GM12878 (cell line): ENCODE results near the gene NFKBIE. TPM values are rescaled to one million over a fixed set of nuclear protein-coding genes. Genes with fewer than 3 reads are reported as not detected.

Experiments used
- ATF3 ChIP-seq: IDR thresholded peaks from 2 replicates; pipeline ENCODE4 v1.6.1; 2011; ENCODE audit warnings: low read depth, mild to moderate bottlenecking, low read length, moderate library complexity, borderline replicate concordance; ENCODE audit errors: extremely low read depth
- BACH1 ChIP-seq: fragments of 450-650 bp; IDR thresholded peaks from 2 replicates; pipeline ENCODE4 v1.6.1; 2017; ENCODE audit warnings: mild to moderate bottlenecking, borderline replicate concordance
- CEBPZ ChIP-seq: fragments of 150-350 bp; IDR thresholded peaks from 2 replicates; pipeline ENCODE4 v1.6.1; 2016; ENCODE audit warnings: low read depth, low read length
- EP300 ChIP-seq, 2 experiments: fragments of 150-350 bp in 1 of 2; IDR thresholded peaks; 2 replicates each; pipeline ENCODE4 v1.6.1; 2011 to 2012; ENCODE audit warnings: low read depth in 2 of 2, low read length in 2 of 2, borderline replicate concordance in 1 of 2, improper control_type of control experiment in 1 of 2, inconsistent platforms in 1 of 2; ENCODE audit not compliant: control insufficient read depth in 1 of 2
- MLLT1 ChIP-seq: fragments of 450-650 bp; IDR thresholded peaks from 2 replicates; pipeline ENCODE4 v1.6.1; 2016; ENCODE audit warnings: mild to moderate bottlenecking
- NFXL1 ChIP-seq: fragments of 450-650 bp; IDR thresholded peaks from 2 replicates; pipeline ENCODE4 v1.6.1; 2017; ENCODE audit warnings: antibody characterized with exemption, mild to moderate bottlenecking, borderline replicate concordance
- NKRF ChIP-seq: fragments of 450-650 bp; conservative IDR thresholded peaks from 2 replicates; pipeline ENCODE4 v1.6.1; 2017; ENCODE audit warnings: mild to moderate bottlenecking, moderate library complexity
- PBX3 ChIP-seq: IDR thresholded peaks from 2 replicates; pipeline ENCODE4 v1.6.1; 2011; ENCODE audit warnings: mild to moderate bottlenecking, low read depth, low read length, moderate library complexity; ENCODE audit not compliant: insufficient replicate concordance
- PKNOX1 ChIP-seq: fragments of 450-650 bp; IDR thresholded peaks from 2 replicates; pipeline ENCODE4 v1.6.1; 2016; ENCODE audit warnings: mild to moderate bottlenecking
- RELB ChIP-seq: fragments of 450-650 bp; IDR thresholded peaks from 2 replicates; pipeline ENCODE4 v1.6.1; 2017; ENCODE audit warnings: low read depth, mild to moderate bottlenecking, moderate library complexity
- RFX5 ChIP-seq: IDR thresholded peaks from 2 replicates; pipeline ENCODE4 v1.6.1; 2011; ENCODE audit warnings: low read depth, low read length, improper control_type of control experiment
- SP1 ChIP-seq: IDR thresholded peaks from one replicate; pipeline ENCODE4 v1.6.1; 2011; ENCODE audit warnings: low read depth, low read length
- TCF12 ChIP-seq: IDR thresholded peaks from 2 replicates; pipeline ENCODE4 v1.6.1; 2011; ENCODE audit warnings: low read depth, mild to moderate bottlenecking, low read length
- USF1 ChIP-seq: IDR thresholded peaks from 2 replicates; pipeline ENCODE4 v1.6.1; 2011; ENCODE audit warnings: borderline replicate concordance, low read depth, mild to moderate bottlenecking, moderate library complexity, mixed read lengths, low read length; ENCODE audit not compliant: insufficient read depth; ENCODE audit errors: extremely low read length
- ZNF24 ChIP-seq: fragments of 450-650 bp; IDR thresholded peaks from 2 replicates; pipeline ENCODE4 v1.6.1; 2017; ENCODE audit warnings: antibody characterized with exemption, mild to moderate bottlenecking
- ZNF622 ChIP-seq: fragments of 450-650 bp; IDR thresholded peaks from 2 replicates; pipeline ENCODE4 v1.6.1; 2017; ENCODE audit warnings: mild to moderate bottlenecking, inconsistent platforms
- polyA plus RNA-seq, 11 experiments: library from polyadenylated mRNA; depleted of rRNA in 4 of 11; unstranded in 6 of 11; stranded (reverse) in 5 of 11; fragments of >200 nt; fragmentation: Nextera tagmentation in 4 of 11; fragmentation: Illumina TruSeq in 1 of 11; extraction: Ambion mirVana in 4 of 11; extraction: Trizol in 1 of 11; gene quantifications; 1 replicate in 1 of 11; 2 replicates in 10 of 11; pipeline versions ENCODE4 v1.2.1 to v1.2.3, GENCODE V29; 2011 to 2016; ENCODE audit warnings: inconsistent platforms in 2 of 11, missing spikeins in 2 of 11, low read depth in 1 of 11
- total RNA-seq, 4 experiments: library from RNA; depleted of rRNA in 3 of 4; stranded (reverse); fragments of >200 nt in 3 of 4; fragmentation: Illumina TruSeq in 1 of 4; extraction: Trizol in 1 of 4; gene quantifications; 2 replicates each; pipeline versions ENCODE4 v1.2.1 to v1.2.3, GENCODE V29; 2013 to 2021

NFKBIE gene
- total and polyA plus RNA-seq, 10 of the 15 experiments (the other 5 are each of a cell fraction or from before 2014, with no cell fraction given), result 10.4 to 106 (median 38.8) TPM

- peak; percentile 55 for TF ChIP-seq SP1
- no peak for TF ChIP-seq ZNF622
- peak; percentile 67 for TF ChIP-seq ZNF24
- no peak for TF ChIP-seq CEBPZ
- no peak for TF ChIP-seq USF1
- TF ChIP-seq NFXL1, result no peak
- TF ChIP-seq BACH1, result peak; percentile 83
- TF ChIP-seq MLLT1, result peak; percentile 87
- TF ChIP-seq EP300 (IDR thresholded peaks at IDR 0.05; ENCODE audit: borderline replicate concordance in 1 of 2, control insufficient read depth in 1 of 2, low read depth in 2 of 2, low read length in 2 of 2), result peak in 1 of 2 experiments; percentile 69; a peak in 3 of 4 replicates
- TF ChIP-seq TCF12, result peak; percentile 48; the same call in 1 of the 2 replicates
- peak; percentile 94 for TF ChIP-seq RELB
- no peak for TF ChIP-seq PKNOX1
- no peak for TF ChIP-seq PBX3
- TF ChIP-seq RFX5, result no peak
- no peak for TF ChIP-seq NKRF
- TF ChIP-seq ATF3, result no peak
Observed at GRCh38 chr6:44257753-44258324, 7.5 kb downstream of the NFKBIE start (continued).
